ENCODE results near the gene TAS2R30.
"Not testable (repeated sequence)": the region's sequence is repeated elsewhere in the genome, so short reads cannot be mapped to it uniquely, and the experiment has no call there.

The TAS2R30 gene

GRCh38 chr12:11114130-11114529 is 20.3 kb downstream of the TAS2R30 start:
- not testable (repeated sequence) for DNase-seq (ENCODE audit: low spot score)

GRCh38 chr12:11111213-11111612 is 23.2 kb downstream of the TAS2R30 start:
- DNase-seq (ENCODE audit: low spot score) = not testable (repeated sequence)

GRCh38 chr12:11108862-11109261 is 25.6 kb downstream of the TAS2R30 start:
- DNase-seq (ENCODE audit: low spot score) = no peak

GRCh38 chr12:11107719-11108118 is 26.7 kb downstream of the TAS2R30 start:
- no peak for DNase-seq (ENCODE audit: low spot score)

GRCh38 chr12:11106288-11106687 is 28.2 kb downstream of the TAS2R30 start:
- no peak for DNase-seq (ENCODE audit: low spot score)

GRCh38 chr12:11105546-11105945 is 28.9 kb downstream of the TAS2R30 start:
- DNase-seq (ENCODE audit: low spot score) = no peak

- DNase-seq (ENCODE audit: low spot score) = not testable (repeated sequence)
Measured at GRCh38 chr12:11094910-11095309, 39.5 kb downstream of the TAS2R30 start.

- DNase-seq (ENCODE audit: low spot score) = no peak
Measured at GRCh38 chr12:11092128-11092527, 42.3 kb downstream of the TAS2R30 start, which contains the start of gene TAS2R43. TAS2R43 (minus strand) TSS chr12:11092313; CDS start chr12:11092229, 84 bp downstream.

GRCh38 chr12:11089246-11089645 is 45.2 kb downstream of the TAS2R30 start:
- no peak for DNase-seq (ENCODE audit: low spot score)

GRCh38 chr12:11085419-11085818 is 49.0 kb downstream of the TAS2R30 start:
- DNase-seq (ENCODE audit: low spot score) = no peak
